SKM-1 (cell line): ENCODE results near the gene SMIM44.

ENCODE experiments used
- DNase-seq: peaks from one replicate; lab custom pipeline; 2025; ENCODE audit not compliant: unreplicated experiment; lab: John Stamatoyannopoulos, UW

The SMIM44 gene

GRCh38 chr19:3441986-3442329 lies 41.3 kb downstream of the SMIM44 start:
- no peak for DNase-seq

GRCh38 chr19:3441089-3441985 lies 41.9 kb downstream of the SMIM44 start:
- DNase-seq = no peak

- DNase-seq = peak; percentile 2
Measured at GRCh38 chr19:3440082-3440481, 43.2 kb downstream of the SMIM44 start.

- no peak for DNase-seq
Measured at GRCh38 chr19:3434630-3435553, 48.3 kb downstream of the SMIM44 start.

- no peak for DNase-seq
Measured at GRCh38 chr19:3433805-3434540, 49.3 kb downstream of the SMIM44 start.

- DNase-seq = no peak
Measured at GRCh38 chr19:3433313-3433712, 49.9 kb downstream of the SMIM44 start.
